Trophoblast cell (in vitro differentiated cells and primary cell): ENCODE data around the gene TOGARAM1.

ENCODE experiments used
- DNase-seq, 2 donors: peaks; one replicate each; pipeline ENCODE4 v3.0.0-alpha.2; 2016
- H2AFZ ChIP-seq: 2 replicates; pipeline ENCODE4 v1.6.1; 2013; ENCODE audit warnings: low read length, moderate library complexity, mild to moderate bottlenecking; ENCODE audit not compliant: insufficient read depth, poor library complexity
- H2AK5ac ChIP-seq: 2 replicates; pipeline ENCODE4 v1.6.1; 2013; ENCODE audit warnings: mild to moderate bottlenecking, low read length
- H2BK120ac ChIP-seq: 2 replicates; pipeline ENCODE4 v1.6.1; 2013; ENCODE audit warnings: low read length, mild to moderate bottlenecking, moderate library complexity; ENCODE audit not compliant: insufficient read depth, poor library complexity
- H2BK12ac ChIP-seq: 2 replicates; pipeline ENCODE4 v1.6.1; 2013; ENCODE audit warnings: mild to moderate bottlenecking, low read length, moderate library complexity
- H2BK5ac ChIP-seq: 2 replicates; pipeline ENCODE4 v1.6.1; 2013; ENCODE audit warnings: low read length, low read depth, moderate library complexity, mild to moderate bottlenecking; ENCODE audit not compliant: poor library complexity
- H3K14ac ChIP-seq: 2 replicates; pipeline ENCODE4 v1.6.1; 2013; ENCODE audit warnings: mild to moderate bottlenecking, low read length
- H3K18ac ChIP-seq: 2 replicates; pipeline ENCODE4 v1.6.1; 2013; ENCODE audit warnings: mild to moderate bottlenecking, low read length
- H3K23ac ChIP-seq: 2 replicates; pipeline ENCODE4 v1.6.1; 2013; ENCODE audit warnings: low read length
- H3K27ac ChIP-seq: 2 replicates; pipeline ENCODE4 v1.5.1; 2013; ENCODE audit warnings: low read depth, mild to moderate bottlenecking, inconsistent platforms, low read length, moderate library complexity
- H3K27me3 ChIP-seq: 2 replicates; pipeline ENCODE4 v1.6.1; 2013; ENCODE audit warnings: inconsistent platforms, mild to moderate bottlenecking, low read length, moderate library complexity; ENCODE audit not compliant: insufficient read depth
- H3K36me3 ChIP-seq, 2 experiments: 1 replicate in 1 of 2; 2 replicates in 1 of 2; pipeline ENCODE4 v1.6.1; 2013; ENCODE audit warnings: low read length in 2 of 2, mild to moderate bottlenecking in 2 of 2, moderate library complexity in 1 of 2; ENCODE audit not compliant: insufficient read depth in 2 of 2, control insufficient read depth in 1 of 2
- H3K4ac ChIP-seq: 2 replicates; pipeline ENCODE4 v1.6.1; 2013; ENCODE audit warnings: low read depth, mild to moderate bottlenecking, low read length, moderate library complexity
- H3K4me1 ChIP-seq, 2 experiments: 1 replicate in 1 of 2; 2 replicates in 1 of 2; pipeline ENCODE4 v1.6.1; 2013; ENCODE audit warnings: low read length in 2 of 2, mild to moderate bottlenecking in 2 of 2, moderate library complexity in 1 of 2; ENCODE audit not compliant: insufficient read depth in 2 of 2, control insufficient read depth in 1 of 2
- H3K4me2 ChIP-seq: 2 replicates; pipeline ENCODE4 v1.6.1; 2013; ENCODE audit warnings: inconsistent platforms, mild to moderate bottlenecking, low read length, moderate library complexity
- H3K4me3 ChIP-seq: 2 replicates; pipeline ENCODE4 v1.5.1; 2013; ENCODE audit warnings: mild to moderate bottlenecking, low read depth, low read length, inconsistent platforms
- H3K79me1 ChIP-seq: one replicate; pipeline ENCODE4 v1.6.1; 2013; ENCODE audit warnings: low read length
- H3K79me2 ChIP-seq: 2 replicates; pipeline ENCODE4 v1.6.1; 2013; ENCODE audit warnings: low read length, mild to moderate bottlenecking; ENCODE audit not compliant: control insufficient read depth, insufficient read depth, poor library complexity
- H3K9ac ChIP-seq: 2 replicates; pipeline ENCODE4 v1.6.1; 2013; ENCODE audit warnings: mild to moderate bottlenecking, low read length
- H3K9me3 ChIP-seq: 2 replicates; pipeline ENCODE4 v1.6.1; 2013; ENCODE audit warnings: low read depth, mild to moderate bottlenecking, control low read depth, inconsistent platforms, low read length; ENCODE audit not compliant: insufficient read depth
- H4K12ac ChIP-seq: 2 replicates; pipeline ENCODE4 v1.6.1; 2013; ENCODE audit warnings: low read depth, mild to moderate bottlenecking, low read length, moderate library complexity
- H4K8ac ChIP-seq: 2 replicates; pipeline ENCODE4 v1.6.1; 2013; ENCODE audit warnings: low read depth, mild to moderate bottlenecking, low read length, moderate library complexity
- H4K91ac ChIP-seq: one replicate; pipeline ENCODE4 v1.6.1; 2013; ENCODE audit warnings: low read depth, mild to moderate bottlenecking, low read length, moderate library complexity
- WGBS: extraction: QIAGEN DNeasy Blood & Tissue Kit; methylation state at CpG from one replicate; pipeline ENCODE4 v1.1.7; 2013; ENCODE audit warnings: missing lambda C conversion rate; ENCODE audit not compliant: insufficient read length, insufficient coverage; ENCODE audit errors: extremely low coverage; 5-methylcytosine and 5-hydroxymethylcytosine counted together

Gene TOGARAM1

DNA sequence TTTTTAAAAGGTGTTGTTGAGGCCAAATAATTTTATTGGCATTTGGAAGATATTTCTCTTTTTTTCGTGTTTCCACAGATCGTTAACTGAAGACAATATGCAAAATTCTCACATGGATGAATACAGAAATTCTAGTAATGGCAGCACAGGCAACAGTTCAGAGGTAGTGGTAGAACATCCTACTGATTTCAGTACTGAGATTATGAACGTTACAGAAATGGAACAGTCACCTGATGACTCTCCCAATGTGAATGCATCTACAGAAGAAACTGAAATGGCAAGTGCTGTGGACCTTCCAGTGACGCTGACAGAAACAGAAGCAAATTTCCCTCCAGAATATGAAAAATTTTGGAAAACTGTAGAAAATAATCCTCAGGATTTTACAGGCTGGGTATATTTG is 133.2 kb downstream of the TOGARAM1 start:
- no peak overlapping the region for H4K8ac ChIP-seq
- H3K4ac ChIP-seq: no peak overlapping the region
- no peaks in the 10 kb centered on the region for H3K79me2 ChIP-seq
- H3K23ac ChIP-seq: no peak overlapping the region
- no peaks in the 10 kb centered on the region for H3K27me3 ChIP-seq
- H4K91ac ChIP-seq: no peak overlapping the region
- H3K4me2 ChIP-seq: no peak overlapping the region
- no peak overlapping the region for H2AK5ac ChIP-seq
- no peak overlapping the region for H3K4me3 ChIP-seq
- no peak overlapping the region for H3K18ac ChIP-seq
- no peaks in the 10 kb centered on the region for H3K9me3 ChIP-seq
- no peak overlapping the region for H3K27ac ChIP-seq
- peaks cover 8 to 12% of the 10 kb centered on the region in 2 experiments for H3K36me3 ChIP-seq
- no CpG with 5 or more reads among the region's 4 CpGs for WGBS
- H3K14ac ChIP-seq: no peak overlapping the region
- H3K9ac ChIP-seq: no peak overlapping the region
- no peak overlapping the region for H2BK120ac ChIP-seq
- no peaks in the 10 kb centered on the region for H3K4me1 ChIP-seq
- DNase-seq: no peak
- H3K79me1 ChIP-seq: no peaks in the 10 kb centered on the region
- H2AFZ ChIP-seq: no peak overlapping the region
- H2BK12ac ChIP-seq: no peak overlapping the region
- H4K12ac ChIP-seq: no peak overlapping the region
- no peak overlapping the region for H2BK5ac ChIP-seq

DNA sequence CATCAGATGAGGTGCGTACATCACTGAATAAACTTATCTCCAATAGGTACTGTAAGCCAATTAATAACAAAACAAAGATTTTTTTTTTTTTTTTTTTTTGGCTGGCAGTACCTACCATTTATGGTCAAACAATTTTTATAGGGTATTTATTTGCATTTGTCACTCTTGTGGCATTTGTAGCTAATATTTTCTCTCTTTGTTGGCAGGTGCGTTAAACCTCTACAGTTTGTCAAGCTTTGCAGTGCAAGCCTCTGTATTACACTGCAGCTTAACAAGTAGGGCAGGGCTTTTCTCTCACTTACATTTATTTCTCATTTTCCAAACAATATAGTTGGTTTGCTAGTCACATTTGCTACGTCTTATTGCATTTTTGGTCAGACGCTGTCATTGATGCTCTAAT is 134.2 kb downstream of the TOGARAM1 start:
- Histone ChIP-seq H3K79me2 (no peaks in the 10 kb centered on the region), H3K4me2 (no peak overlapping the region), H3K27me3 (no peaks in the 10 kb centered on the region), H3K18ac (no peak overlapping the region), H3K79me1 (no peaks in the 10 kb centered on the region), H3K36me3 (peaks cover 8 to 12% of the 10 kb centered on the region in 2 experiments), H3K4me1 (no peaks in the 10 kb centered on the region), H4K8ac (no peak overlapping the region), H3K14ac (no peak overlapping the region), H2AFZ (no peak overlapping the region), H2BK120ac (no peak overlapping the region), H3K23ac (peak overlapping the region; percentile 12), H3K4ac (no peak overlapping the region), H3K9ac (no peak overlapping the region), H3K4me3 (no peak overlapping the region), H2AK5ac (no peak overlapping the region), H2BK12ac (no peak overlapping the region), H3K27ac (no peak overlapping the region), H3K9me3 (no peaks in the 10 kb centered on the region), H2BK5ac (no peak overlapping the region), H4K12ac (no peak overlapping the region), H4K91ac (no peak overlapping the region)
- no CpG with 5 or more reads among the region's 4 CpGs for WGBS
- no peak for DNase-seq

DNA sequence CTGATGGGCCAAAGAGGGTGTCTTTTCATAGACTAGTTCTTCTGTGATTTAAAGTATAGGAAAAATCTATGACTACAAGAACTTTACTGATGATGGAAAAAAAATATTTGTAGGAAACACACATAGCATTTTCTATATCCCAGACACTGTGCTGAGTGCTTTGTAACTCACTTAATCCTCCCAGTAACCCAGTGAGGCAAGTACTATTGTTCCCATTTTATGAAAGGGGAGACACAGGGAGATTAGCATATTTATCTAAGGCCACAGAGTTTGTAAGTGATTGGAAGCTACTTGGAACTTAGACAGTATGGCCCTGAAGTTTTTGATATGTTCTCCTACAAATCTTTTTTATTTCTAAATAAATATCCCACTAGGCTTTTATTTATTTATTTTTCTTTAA is 141.8 kb downstream of the TOGARAM1 start:
- no peak for DNase-seq
- no peak overlapping the region for H4K8ac ChIP-seq
- H3K79me2 ChIP-seq: no peaks in the 10 kb centered on the region
- H4K91ac ChIP-seq: no peak overlapping the region
- H3K4me1 ChIP-seq: no peaks in the 10 kb centered on the region
- H4K12ac ChIP-seq: no peak overlapping the region
- no peak overlapping the region for H2BK12ac ChIP-seq
- H2AK5ac ChIP-seq: no peak overlapping the region
- H3K23ac ChIP-seq: no peak overlapping the region
- no peak overlapping the region for H3K14ac ChIP-seq
- no peak overlapping the region for H3K4ac ChIP-seq
- H3K79me1 ChIP-seq: no peaks in the 10 kb centered on the region
- no peak overlapping the region for H3K9ac ChIP-seq
- no peak overlapping the region for H3K4me2 ChIP-seq
- peaks cover 18% of the 10 kb centered on the region in 2 experiments for H3K36me3 ChIP-seq
- no peak overlapping the region for H3K18ac ChIP-seq
- no peak overlapping the region for H3K27ac ChIP-seq
- no peaks in the 10 kb centered on the region for H3K9me3 ChIP-seq
- H2AFZ ChIP-seq: no peak overlapping the region
- H2BK5ac ChIP-seq: no peak overlapping the region
- H2BK120ac ChIP-seq: no peak overlapping the region
- no peaks in the 10 kb centered on the region for H3K27me3 ChIP-seq
- H3K4me3 ChIP-seq: no peak overlapping the region

DNA sequence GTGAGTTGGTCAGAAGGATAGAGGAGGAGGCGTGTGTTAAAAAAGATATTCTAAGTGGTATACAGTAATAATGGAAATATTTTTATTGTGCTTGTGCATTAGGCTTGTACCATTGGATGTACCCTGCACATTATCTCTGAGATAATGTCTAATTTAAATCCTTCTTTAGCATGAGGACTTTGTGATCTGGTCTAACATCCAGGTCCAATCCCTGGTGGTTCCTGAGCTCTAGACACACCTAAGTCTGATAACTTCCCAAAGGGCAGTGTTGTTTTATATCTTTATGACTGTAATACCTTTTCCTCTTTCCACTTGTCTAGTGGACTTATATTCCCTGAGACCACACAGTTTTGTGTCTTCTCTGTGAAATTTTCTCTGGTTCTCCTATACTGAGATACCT is 142.6 kb downstream of the TOGARAM1 start:
- no peaks in the 10 kb centered on the region for H3K4me1 ChIP-seq
- peaks cover 19% of the 10 kb centered on the region in 2 experiments for H3K36me3 ChIP-seq
- no peaks in the 10 kb centered on the region for H3K79me2 ChIP-seq
- H3K14ac ChIP-seq: no peak overlapping the region
- no peaks in the 10 kb centered on the region for H3K79me1 ChIP-seq
- H3K9ac ChIP-seq: no peak overlapping the region
- no peaks in the 10 kb centered on the region for H3K9me3 ChIP-seq
- no peak overlapping the region for H2BK5ac ChIP-seq
- H3K4me2 ChIP-seq: no peak overlapping the region
- no peak overlapping the region for H3K18ac ChIP-seq
- no peak overlapping the region for H2BK120ac ChIP-seq
- H3K27me3 ChIP-seq: no peaks in the 10 kb centered on the region
- no peak overlapping the region for H4K8ac ChIP-seq
- WGBS: 100% methylated on average over 1 of the region's 1 CpG
- no peak overlapping the region for H3K23ac ChIP-seq
- H2AFZ ChIP-seq: no peak overlapping the region
- no peak overlapping the region for H2BK12ac ChIP-seq
- no peak overlapping the region for H2AK5ac ChIP-seq
- no peak overlapping the region for H3K4ac ChIP-seq
- no peak overlapping the region for H4K12ac ChIP-seq
- H4K91ac ChIP-seq: no peak overlapping the region
- H3K4me3 ChIP-seq: no peak overlapping the region
- H3K27ac ChIP-seq: no peak overlapping the region
- DNase-seq: no peak
